ENCODE measurements around the gene ZNF710. TPM values are rescaled to one million over a fixed set of nuclear protein-coding genes. Genes with fewer than 3 reads are reported as not detected.

ZNF710 gene
- total and polyA plus RNA-seq, 2 of the 4 experiments (the other 2 are of a cell fraction): 7.6 to 8.2 TPM

DNA sequence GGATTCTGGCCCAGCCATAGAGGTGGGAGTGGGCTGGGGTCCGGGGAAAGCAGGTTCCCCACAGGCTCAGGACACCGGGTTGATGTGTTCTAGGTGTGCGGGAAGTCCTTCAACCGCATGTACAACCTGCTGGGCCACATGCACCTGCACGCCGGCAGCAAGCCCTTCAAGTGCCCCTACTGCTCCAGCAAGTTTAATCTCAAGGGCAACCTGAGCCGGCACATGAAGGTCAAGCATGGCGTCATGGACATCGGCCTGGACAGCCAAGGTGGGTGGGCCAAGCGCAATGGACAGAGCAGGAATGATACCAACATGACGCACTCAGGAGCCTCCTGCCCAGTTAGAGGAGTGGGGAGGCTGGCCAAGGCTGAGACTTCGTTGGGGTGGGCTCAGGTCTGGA is 72.9 kb downstream of the ZNF710 start:
- dilution Hi-C loops (cut with HindIII; ENCODE audit: low sequenced_read_pairs, unreplicated experiment): no loop called here
- CTCF ChIA-PET: no interaction called here
- no peak for ATAC-seq (ENCODE audit: low read depth)

More for the DNA sequence above, 72.9 kb downstream of the ZNF710 start:
- H3K4me1 ChIP-seq (ENCODE audit: control insufficient read depth, insufficient read depth, low read length): no peaks in the 10 kb centered on the region
- no peak overlapping the region for H2BK20ac ChIP-seq (ENCODE audit: low read depth, low read length)
- H3K56ac ChIP-seq (ENCODE audit: extremely low read depth, insufficient read depth, low read length): no peak overlapping the region
- H3K27ac ChIP-seq (ENCODE audit: insufficient read depth, low read length): no peak overlapping the region
- H3K4me3 ChIP-seq (ENCODE audit: insufficient read depth, low read depth, low read length): no peak overlapping the region
- H2AK9ac ChIP-seq (replicated peaks; ENCODE audit: low read depth, low read length, poor library complexity): no peak overlapping the region
- H4K8ac ChIP-seq (ENCODE audit: low read depth in 2 of 2, low read length in 2 of 2): no peak overlapping the region
- H3K18ac ChIP-seq (ENCODE audit: low read depth, low read length): no peak overlapping the region
- intact Hi-C loops (cut with micrococcal nuclease): loop anchor here (5.0 kb wide), 1 partner anchor 162 kb away; the partner anchor contains the start of gene ARPIN
- no peak overlapping the region for H2AK5ac ChIP-seq (ENCODE audit: low read depth, low read length)
- no peak overlapping the region for H2BK5ac ChIP-seq (ENCODE audit: low read depth, low read length, poor library complexity, severe bottlenecking)
- in situ Hi-C loops (cut with MboI; ENCODE audit: low sequenced_read_pairs): loop anchor here (5.0 to 10.0 kb wide), 2 partner anchors 177 to 319 kb away; partner anchors contain the start of gene MESP1
- DNase-seq: no peak
- no peaks in the 10 kb centered on the region for H3K9me3 ChIP-seq (ENCODE audit: control insufficient read depth, insufficient read depth, low read length)
- H3K27me3 ChIP-seq (ENCODE audit: control insufficient read depth, insufficient read depth, low read length): no peaks in the 10 kb centered on the region
- H2BK15ac ChIP-seq (ENCODE audit: low read depth, low read length): no peak overlapping the region
- POLR2A ChIA-PET (ENCODE audit: unreplicated experiment): no interaction called here
- no peak overlapping the region for H3K4ac ChIP-seq (ENCODE audit: low read depth, low read length)
- H3K79me1 ChIP-seq (ENCODE audit: low read depth in 1 of 2, low read length in 2 of 2): peaks cover 3 to 16% of the 10 kb centered on the region in 2 experiments; a peak in 3 of 4 replicates
- H3K4me2 ChIP-seq (ENCODE audit: low read depth, low read length): no peak overlapping the region
- TF ChIP-seq RAD21 (IDR thresholded peaks at IDR 0.05; ENCODE audit: low read length) (no peak), NFE2L2 (IDR thresholded peaks at IDR 0.05; ENCODE audit: low read depth, low read length) (no peak), RCOR1 (IDR thresholded peaks at IDR 0.05; ENCODE audit: insufficient replicate concordance, low read length) (no peak), POLR2A (IDR thresholded peaks at IDR 0.05; ENCODE audit: low read depth, low read length) (no peak), SMC3 (IDR thresholded peaks at IDR 0.05; ENCODE audit: low read depth, low read length) (no peak), BHLHE40 (IDR thresholded peaks at IDR 0.05; ENCODE audit: low read depth, low read length) (no peak), CHD1 (IDR thresholded peaks at IDR 0.05; ENCODE audit: low read depth, low read length) (no peak)
- TF ChIP-seq, protein P1, sequence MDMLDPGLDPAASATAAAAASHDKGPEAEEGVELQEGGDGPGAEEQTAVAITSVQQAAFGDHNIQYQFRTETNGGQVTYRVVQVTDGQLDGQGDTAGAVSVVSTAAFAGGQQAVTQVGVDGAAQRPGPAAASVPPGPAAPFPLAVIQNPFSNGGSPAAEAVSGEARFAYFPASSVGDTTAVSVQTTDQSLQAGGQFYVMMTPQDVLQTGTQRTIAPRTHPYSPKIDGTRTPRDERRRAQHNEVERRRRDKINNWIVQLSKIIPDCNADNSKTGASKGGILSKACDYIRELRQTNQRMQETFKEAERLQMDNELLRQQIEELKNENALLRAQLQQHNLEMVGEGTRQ (IDR thresholded peaks at IDR 0.05; ENCODE audit: low read depth, low read length): no peak
- TF ChIP-seq, protein P2, sequence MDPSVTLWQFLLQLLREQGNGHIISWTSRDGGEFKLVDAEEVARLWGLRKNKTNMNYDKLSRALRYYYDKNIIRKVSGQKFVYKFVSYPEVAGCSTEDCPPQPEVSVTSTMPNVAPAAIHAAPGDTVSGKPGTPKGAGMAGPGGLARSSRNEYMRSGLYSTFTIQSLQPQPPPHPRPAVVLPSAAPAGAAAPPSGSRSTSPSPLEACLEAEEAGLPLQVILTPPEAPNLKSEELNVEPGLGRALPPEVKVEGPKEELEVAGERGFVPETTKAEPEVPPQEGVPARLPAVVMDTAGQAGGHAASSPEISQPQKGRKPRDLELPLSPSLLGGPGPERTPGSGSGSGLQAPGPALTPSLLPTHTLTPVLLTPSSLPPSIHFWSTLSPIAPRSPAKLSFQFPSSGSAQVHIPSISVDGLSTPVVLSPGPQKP (IDR thresholded peaks at IDR 0.05; ENCODE audit: borderline replicate concordance, low read depth, low read length): no peak
- no peak overlapping the region for H3K9ac ChIP-seq (ENCODE audit: low read depth, low read length)
- no peak overlapping the region for H4K5ac ChIP-seq (ENCODE audit: low read depth, low read length)
- H2AFZ ChIP-seq (replicated peaks; ENCODE audit: low read length, poor library complexity): peak overlapping the region; percentile 1
- no peaks in the 10 kb centered on the region for H3K9me1 ChIP-seq (ENCODE audit: insufficient read depth, low read length)
- no peak overlapping the region for H3K23ac ChIP-seq (ENCODE audit: low read depth, low read length)
- H4K91ac ChIP-seq (ENCODE audit: insufficient read depth, low read depth, low read length): no peak overlapping the region
- no peak overlapping the region for H2BK120ac ChIP-seq (ENCODE audit: low read depth, low read length)
- no peaks in the 10 kb centered on the region; the same call in 1 of the 2 replicates for H4K20me1 ChIP-seq (ENCODE audit: insufficient read depth, low read length)
- 93% methylated on average over 8 of the region's 12 CpGs; no CpG with 5 or more reads in 1 of the 2 experiments for WGBS, 2 experiments (ENCODE audit: extremely low coverage in 2 of 2, insufficient read length in 1 of 2)
- no TSS peak for BruUV-seq (replicated peaks)
- H3K36me3 ChIP-seq (ENCODE audit: control insufficient read depth, insufficient read depth, low read length): peaks cover 35% of the 10 kb centered on the region
- no peak overlapping the region for H3K14ac ChIP-seq (replicated peaks; ENCODE audit: low read depth, low read length)
